Neural cell (in vitro differentiated cells): Measurements from ENCODE around the gene F12.

Experiments
- EZH2 ChIP-seq: fragments of 200-600, 300-800 bp; shearing (Covaris generic), sonication (generic); IDR thresholded peaks from 2 replicates; pipeline ENCODE4 v1.6.1; 2014; ENCODE audit warnings: antibody characterized with exemption, low read length, borderline replicate concordance, mild to moderate bottlenecking; ENCODE audit not compliant: insufficient read depth, poor library complexity, severe bottlenecking
- RAD21 ChIP-seq: fragments of 450-650 bp; conservative IDR thresholded peaks from 2 replicates; pipeline ENCODE4 v1.6.1; 2014; ENCODE audit warnings: antibody characterized with exemption, mild to moderate bottlenecking, moderate library complexity
- SMC3 ChIP-seq: fragments of 450-650 bp; conservative IDR thresholded peaks from 2 replicates; pipeline ENCODE4 v1.6.1; 2014; ENCODE audit warnings: antibody characterized with exemption, mild to moderate bottlenecking, moderate library complexity; ENCODE audit not compliant: poor library complexity
- TAF1 ChIP-seq: IDR thresholded peaks from 2 replicates; pipeline ENCODE4 v1.6.1; 2012; ENCODE audit warnings: low read depth
- TF ChIP-seq, protein P1 (sequence below): fragments of 450-650 bp; IDR thresholded peaks from 2 replicates; pipeline ENCODE4 v1.5.1; 2014; ENCODE audit warnings: antibody characterized with exemption, mild to moderate bottlenecking, moderate library complexity; ENCODE audit not compliant: poor library complexity, severe bottlenecking

- no peak for TF ChIP-seq TAF1
- no peak for TF ChIP-seq RAD21
- no peak for TF ChIP-seq EZH2
- TF ChIP-seq, protein P1, sequence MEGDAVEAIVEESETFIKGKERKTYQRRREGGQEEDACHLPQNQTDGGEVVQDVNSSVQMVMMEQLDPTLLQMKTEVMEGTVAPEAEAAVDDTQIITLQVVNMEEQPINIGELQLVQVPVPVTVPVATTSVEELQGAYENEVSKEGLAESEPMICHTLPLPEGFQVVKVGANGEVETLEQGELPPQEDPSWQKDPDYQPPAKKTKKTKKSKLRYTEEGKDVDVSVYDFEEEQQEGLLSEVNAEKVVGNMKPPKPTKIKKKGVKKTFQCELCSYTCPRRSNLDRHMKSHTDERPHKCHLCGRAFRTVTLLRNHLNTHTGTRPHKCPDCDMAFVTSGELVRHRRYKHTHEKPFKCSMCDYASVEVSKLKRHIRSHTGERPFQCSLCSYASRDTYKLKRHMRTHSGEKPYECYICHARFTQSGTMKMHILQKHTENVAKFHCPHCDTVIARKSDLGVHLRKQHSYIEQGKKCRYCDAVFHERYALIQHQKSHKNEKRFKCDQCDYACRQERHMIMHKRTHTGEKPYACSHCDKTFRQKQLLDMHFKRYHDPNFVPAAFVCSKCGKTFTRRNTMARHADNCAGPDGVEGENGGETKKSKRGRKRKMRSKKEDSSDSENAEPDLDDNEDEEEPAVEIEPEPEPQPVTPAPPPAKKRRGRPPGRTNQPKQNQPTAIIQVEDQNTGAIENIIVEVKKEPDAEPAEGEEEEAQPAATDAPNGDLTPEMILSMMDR = no peak
- no peak for TF ChIP-seq SMC3
Observed at GRCh38 chr5:177429248-177430040, 20.1 kb upstream of the F12 start.
